CMK (cell line): ENCODE measurements around the gene PTCHD1.

Source experiments
- DNase-seq: peaks from one replicate; pipeline ENCODE4 v3.0.0-alpha.2; 2010; ENCODE audit warnings: low read depth

PTCHD1 gene

GRCh38 chrX:23334848-23335599 is at the start of gene PTCHD1:
Gene PTCHD1, plus strand, starts transcription at chrX:23334849. Its CDS starts 27 bp downstream, at chrX:23334876.
- DNase-seq, result no peak

DNA sequence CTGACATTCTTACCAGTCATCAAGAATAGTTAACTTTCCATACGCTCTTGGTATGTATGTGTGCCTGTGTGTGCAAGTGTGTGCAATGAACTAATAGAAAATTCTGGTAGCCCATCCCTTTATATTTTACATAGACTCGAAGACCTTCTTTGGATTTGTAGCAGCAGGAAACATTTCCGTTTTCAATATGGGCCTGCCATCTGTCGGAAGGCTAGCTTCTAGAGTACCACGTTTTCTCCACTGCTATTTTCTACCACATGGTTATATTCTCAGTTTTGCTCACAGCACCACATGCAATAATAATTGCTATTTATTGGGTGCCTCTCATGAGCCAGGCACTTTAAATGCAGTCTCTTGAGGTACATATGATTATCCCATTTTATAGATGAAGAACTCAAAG is 47.9 kb upstream of the PTCHD1 start:
- DNase-seq, result no peak

GRCh38 chrX:23287191-23287725 is 47.4 kb upstream of the PTCHD1 start:
- DNase-seq, result no peak

GRCh38 chrX:23292354-23292987 is 42.2 kb upstream of the PTCHD1 start:
- DNase-seq, result no peak

- DNase-seq, result no peak
These were observed 41.5 kb upstream of the PTCHD1 start for GRCh38 chrX:23292988-23293651.

- no peak for DNase-seq
These were observed 29.8 kb upstream of the PTCHD1 start for GRCh38 chrX:23304881-23305280.

DNA sequence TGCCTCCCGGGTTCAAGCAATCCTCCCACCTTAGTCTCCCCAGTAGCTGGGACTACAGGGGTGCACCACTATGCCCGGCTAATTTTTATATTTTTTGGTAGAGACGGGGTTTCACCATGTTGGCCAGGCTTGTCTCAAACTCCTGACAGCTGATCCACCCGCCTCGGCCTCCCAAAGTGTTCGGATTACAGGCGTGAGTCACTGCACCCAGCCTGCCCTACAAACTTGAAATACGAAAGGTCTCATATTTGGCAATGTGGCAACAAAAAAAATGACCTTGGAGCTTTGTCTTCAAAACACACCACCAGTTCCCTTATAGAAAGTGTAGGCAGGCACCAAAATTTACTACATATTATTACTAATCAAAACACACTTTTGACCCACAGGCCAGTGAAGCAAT is 22.9 kb upstream of the PTCHD1 start:
- no peak for DNase-seq

DNA sequence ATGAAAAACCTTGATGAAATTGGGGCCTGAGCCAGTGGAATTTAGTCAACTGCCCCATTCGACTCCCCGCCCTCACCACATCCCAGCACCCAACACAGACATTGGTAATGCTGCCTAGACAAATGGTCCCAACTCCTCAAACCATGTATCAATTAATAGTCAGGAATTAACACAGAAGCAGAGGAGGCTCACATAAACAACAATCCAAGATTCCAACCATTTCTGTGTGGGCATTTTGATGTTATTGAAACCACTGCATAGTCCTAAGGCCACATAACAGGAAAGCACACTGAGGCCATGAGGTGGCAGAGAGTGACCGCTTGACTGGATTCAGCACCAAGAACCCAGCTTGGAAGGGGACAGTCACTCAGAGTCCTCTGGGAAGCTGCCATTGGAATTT is 22.5 kb upstream of the PTCHD1 start:
- DNase-seq, result no peak

GRCh38 chrX:23317799-23318724 is 16.6 kb upstream of the PTCHD1 start:
- DNase-seq, result no peak

- no peak for DNase-seq
These were observed 7.5 kb upstream of the PTCHD1 start for GRCh38 chrX:23327104-23327503.

- no peak for DNase-seq
These were observed 2.9 kb upstream of the PTCHD1 start for GRCh38 chrX:23331701-23332100.

DNA sequence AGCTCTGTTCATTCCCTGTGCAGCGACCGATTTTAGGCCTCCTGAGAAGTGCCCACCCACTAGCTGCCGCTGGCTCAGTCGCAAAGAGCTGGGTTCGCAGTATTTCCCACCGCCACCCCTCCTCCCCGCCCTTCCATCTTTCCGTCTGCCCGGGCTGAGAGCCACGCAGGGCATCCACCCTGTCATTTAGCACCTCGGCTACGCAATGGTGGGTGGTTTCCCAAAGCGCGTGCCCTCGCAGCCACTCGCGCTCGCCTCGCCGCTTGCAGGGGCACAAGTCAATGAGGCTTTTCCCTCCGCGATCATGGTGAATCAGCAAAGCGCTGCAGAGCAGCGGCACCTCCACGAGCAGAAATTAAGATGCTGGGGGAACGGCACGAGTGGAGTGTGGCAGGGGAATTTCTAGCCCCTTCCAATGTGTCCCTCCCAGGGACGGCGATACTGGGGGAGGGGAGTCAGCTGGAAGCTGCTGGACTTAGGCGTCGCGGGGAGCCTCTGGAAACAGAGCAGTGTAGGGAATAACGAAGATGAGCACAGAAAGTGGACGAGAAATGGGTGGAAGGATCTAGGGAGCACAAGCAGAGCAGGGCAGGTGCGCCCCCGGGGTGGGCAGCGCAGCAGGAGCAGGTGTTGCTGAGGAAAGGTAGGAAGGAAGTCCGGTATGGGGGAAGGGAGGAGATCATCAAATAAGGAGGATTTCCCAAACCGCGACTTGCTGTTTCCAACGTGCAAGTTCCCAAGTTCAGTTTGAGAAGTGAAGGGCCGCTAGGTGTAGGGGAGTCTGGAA is 2.4 kb upstream of the PTCHD1 start:
- DNase-seq, result no peak

GRCh38 chrX:23332888-23333821 is 1.5 kb upstream of the PTCHD1 start:
- DNase-seq, result no peak

DNA sequence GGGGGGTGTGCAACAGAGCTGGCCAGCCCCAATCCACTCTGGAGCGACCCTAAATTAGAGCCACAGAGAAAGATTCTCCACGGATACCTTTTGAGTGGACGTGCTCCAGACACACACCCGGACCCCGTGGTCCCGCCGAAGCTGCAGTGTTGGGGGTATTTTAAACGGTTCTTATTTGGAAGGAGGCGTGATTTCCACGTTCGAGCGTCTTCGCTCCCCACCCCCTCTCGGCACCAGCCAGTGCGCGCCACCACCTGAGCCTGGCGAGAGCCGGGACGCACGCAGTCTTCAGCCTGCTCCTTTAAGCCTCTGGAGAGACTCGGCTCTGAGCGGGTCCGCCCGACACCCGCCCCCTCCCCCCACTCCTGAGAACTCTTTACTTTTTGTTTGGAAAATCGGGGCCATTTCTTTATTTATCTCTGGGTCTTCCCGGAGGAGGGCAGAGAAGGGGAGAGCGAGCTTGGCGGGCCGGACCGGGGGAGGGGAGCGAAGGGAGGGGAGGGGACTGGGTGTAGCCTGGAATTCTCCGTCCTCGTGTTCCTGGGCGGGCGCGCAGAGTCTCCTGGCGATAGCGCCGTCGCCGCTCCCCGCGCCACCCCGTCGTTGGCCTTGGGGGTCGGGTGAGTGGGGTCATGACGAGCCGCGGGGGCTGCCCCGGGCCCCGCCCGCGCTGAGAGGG is 668 bp upstream of the PTCHD1 start:
- DNase-seq, result no peak

GRCh38 chrX:23334521-23334847 is 165 bp upstream of the PTCHD1 start:
- DNase-seq, result no peak

DNA sequence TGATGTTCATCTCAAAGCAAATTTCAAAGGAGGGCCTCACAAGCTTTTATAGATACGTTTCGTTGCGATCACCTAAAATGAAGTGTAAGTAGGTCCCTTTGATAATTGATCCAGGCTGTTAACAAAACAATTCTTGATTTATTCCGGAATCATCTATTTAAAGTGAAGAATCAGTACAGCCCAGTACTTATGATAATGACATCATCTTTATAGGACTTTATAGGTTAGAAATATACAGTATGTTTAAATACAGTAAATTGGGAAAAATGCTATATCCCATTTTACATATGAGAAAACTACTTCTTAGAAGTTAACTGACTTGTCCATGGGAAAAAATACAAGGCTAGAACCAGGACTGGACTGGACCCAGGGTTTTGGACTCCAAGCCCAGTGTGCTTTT is 3.7 kb downstream of the PTCHD1 start:
- no peak for DNase-seq

- DNase-seq, result no peak
These were observed 6.8 kb downstream of the PTCHD1 start for GRCh38 chrX:23341452-23341851.

DNA sequence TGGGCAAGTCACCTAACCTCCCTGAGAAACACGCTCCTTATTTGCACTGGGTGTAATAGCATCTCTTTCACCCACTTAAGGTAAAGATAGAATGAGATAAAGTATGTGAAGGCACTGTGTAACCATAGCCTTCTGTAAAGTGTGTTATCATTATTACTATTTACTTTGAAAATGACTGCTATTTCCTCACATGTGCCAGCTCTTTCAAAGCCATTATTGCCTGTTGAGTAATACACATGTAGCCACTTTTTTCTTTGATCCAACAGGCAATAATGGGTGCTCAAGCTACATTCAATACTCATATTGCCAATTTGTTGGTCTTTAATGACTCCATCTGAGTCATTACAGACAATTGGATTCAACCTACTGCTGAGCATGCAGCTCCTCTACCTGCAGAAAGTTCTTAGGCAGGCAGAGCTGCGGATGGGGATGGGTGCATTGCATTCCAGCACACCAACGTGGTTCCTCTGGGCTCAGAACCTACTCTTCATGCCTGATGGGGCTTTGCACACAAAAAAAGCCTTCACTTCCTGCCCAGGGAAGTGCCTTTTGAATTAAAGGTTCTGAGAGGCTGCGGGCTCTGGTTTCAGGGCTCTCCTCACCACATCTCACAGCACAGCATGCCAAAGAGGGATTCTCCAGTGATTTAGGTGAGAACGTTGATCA is 9.7 kb downstream of the PTCHD1 start:
- DNase-seq, result no peak

- DNase-seq, result no peak
These were observed 10.2 kb downstream of the PTCHD1 start for GRCh38 chrX:23344904-23345271.
